ENCODE results near the gene BEX4. TPM values are rescaled to one million over a fixed set of nuclear protein-coding genes. Genes with fewer than 3 reads are reported as not detected.
"Not testable (repeated sequence)": the region's sequence is repeated elsewhere in the genome, so short reads cannot be mapped to it uniquely, and the experiment has no call there.

BEX4 gene
- total RNA-seq (10 to 100 TPM; 30.0 to 49.4 TPM), polyA plus RNA-seq (10 to 100 TPM; 34.7 to 66.6 TPM)
- long read RNA-seq, donor 1, transcript BEX4-201 (2 exons, 1,066 nt), result minor isoform, 5 of 81 reads
- long read RNA-seq, donor 1, transcript BEX4-202 (3 exons, 1,328 nt), result major isoform, 71 of 81 reads
- long read RNA-seq, donor 1, partial matches to known transcripts, result 0 of 81 reads
- long read RNA-seq, donor 1, other reads (novel, unspliced or antisense), result 5 of 81 reads
- long read RNA-seq, donor 2, transcript BEX4-202 (3 exons, 1,328 nt), result major isoform, 20 of 44 reads
- long read RNA-seq, donor 2, partial matches to known transcripts, result 0 of 44 reads
- long read RNA-seq, donor 2, other reads (novel, unspliced or antisense), result 22 of 44 reads
- long read RNA-seq, donor 3, transcript BEX4-202 (3 exons, 1,328 nt), result major isoform, 29 of 56 reads
- long read RNA-seq, donor 3, partial matches to known transcripts, result 0 of 56 reads
- long read RNA-seq, donor 3, other reads (novel, unspliced or antisense), result 24 of 56 reads
- long read RNA-seq, donor 4, transcript BEX4-202 (3 exons, 1,328 nt), result major isoform, 23 of 34 reads
- long read RNA-seq, donor 4, partial matches to known transcripts, result 0 of 34 reads
- long read RNA-seq, donor 4, other reads (novel, unspliced or antisense), result 10 of 34 reads
- long read RNA-seq, donor 5, transcript BEX4-202 (3 exons, 1,328 nt), result major isoform, 71 of 83 reads
- long read RNA-seq, donor 5, partial matches to known transcripts, result 0 of 83 reads
- long read RNA-seq, donor 5, other reads (novel, unspliced or antisense), result 8 of 83 reads

- WGBS, 2 donors, result 0 to 34% methylated on average over 33 to 45 of the region's 45 CpGs
- peak within 1 kb of the TSS; percentile 62 for H3K4me3 ChIP-seq
- peaks cover 0 to 21% (median 5%) of the 10 kb centered on the region in 3 donors for H3K27me3 ChIP-seq (ENCODE audit: control insufficient read depth in 3 of 3, insufficient read depth in 3 of 3, low read length in 2 of 3)
- H3K9me3 ChIP-seq (ENCODE audit: control insufficient read depth in 4 of 4, insufficient read depth in 3 of 4, low read length in 3 of 4), result no peaks in the 10 kb centered on the region
- no peak for TF ChIP-seq CTCF (IDR thresholded peaks at IDR 0.05; ENCODE audit: control extremely low read depth, extremely low read depth)
- peak within 1 kb of the TSS; percentile 55 to 84 for H3K9ac ChIP-seq (ENCODE audit: insufficient read depth in 1 of 2, low read length in 2 of 2)
- DNase-seq (peak; percentile 82 to 89 (median 88)), ATAC-seq (ENCODE audit: insufficient read depth, low FRiP score) (peak; percentile 89)
- peak within 1 kb of the TSS; percentile 74 to 88 for H3K27ac ChIP-seq (ENCODE audit: low read depth in 1 of 2, low read length in 1 of 2)
- no peaks in the 10 kb centered on the region for H3K4me1 ChIP-seq (ENCODE audit: control insufficient read depth in 5 of 5, insufficient read depth in 5 of 5, low read length in 5 of 5)
- H3K36me3 ChIP-seq (ENCODE audit: control insufficient read depth in 4 of 4, insufficient read depth in 4 of 4, low read length in 4 of 4), result no peaks in the 10 kb centered on the region
These were observed at the start of gene BEX4 for GRCh38 chrX:103214870-103215424. Gene BEX4, plus strand, starts transcription at chrX:103215108. Its CDS starts 1,046 bp downstream, at chrX:103216154.

- ATAC-seq (ENCODE audit: insufficient read depth, low FRiP score) (no peak), DNase-seq (no peak)
- Histone ChIP-seq H3K36me3 (ENCODE audit: control insufficient read depth in 4 of 4, insufficient read depth in 4 of 4, low read length in 4 of 4) (no peaks in the 10 kb centered on the region), H3K4me1 (ENCODE audit: control insufficient read depth in 5 of 5, insufficient read depth in 5 of 5, low read length in 5 of 5) (no peaks in the 10 kb centered on the region), H3K4me3 (no peak overlapping the region), H3K9ac (ENCODE audit: insufficient read depth in 1 of 2, low read length in 2 of 2) (no peak overlapping the region), H3K9me3 (ENCODE audit: control insufficient read depth in 4 of 4, insufficient read depth in 3 of 4, low read length in 3 of 4) (peaks cover 0 to 2% (median 0%) of the 10 kb centered on the region in 4 donors), H3K27me3 (ENCODE audit: control insufficient read depth in 3 of 3, insufficient read depth in 3 of 3, low read length in 2 of 3) (peaks cover 0 to 13% (median 0%) of the 10 kb centered on the region in 3 donors), H3K27ac (ENCODE audit: low read depth in 1 of 2, low read length in 1 of 2) (no peak overlapping the region)
- 64 to 73% methylated on average over 3 of the region's 3 CpGs for WGBS, 2 donors
- TF ChIP-seq CTCF (IDR thresholded peaks at IDR 0.05; ENCODE audit: control extremely low read depth, extremely low read depth), result no peak
These were observed 44.7 kb upstream of the BEX4 start for GRCh38 chrX:103170216-103170615.

- DNase-seq (no peak), ATAC-seq (ENCODE audit: insufficient read depth, low FRiP score) (no peak)
- H3K27ac ChIP-seq (ENCODE audit: low read depth in 1 of 2, low read length in 1 of 2), result no peak overlapping the region
- H3K36me3 ChIP-seq (ENCODE audit: control insufficient read depth in 4 of 4, insufficient read depth in 4 of 4, low read length in 4 of 4), result no peaks in the 10 kb centered on the region
- no peak overlapping the region for H3K4me3 ChIP-seq
- H3K9me3 ChIP-seq (ENCODE audit: control insufficient read depth in 4 of 4, insufficient read depth in 3 of 4, low read length in 3 of 4), result peaks cover 0 to 2% (median 0%) of the 10 kb centered on the region in 4 donors
- 63 to 79% methylated on average over 2 of the region's 2 CpGs for WGBS, 2 donors
- H3K9ac ChIP-seq (ENCODE audit: insufficient read depth in 1 of 2, low read length in 2 of 2), result no peak overlapping the region
- peaks cover 0 to 12% (median 2%) of the 10 kb centered on the region in 3 donors for H3K27me3 ChIP-seq (ENCODE audit: control insufficient read depth in 3 of 3, insufficient read depth in 3 of 3, low read length in 2 of 3)
- no peaks in the 10 kb centered on the region for H3K4me1 ChIP-seq (ENCODE audit: control insufficient read depth in 5 of 5, insufficient read depth in 5 of 5, low read length in 5 of 5)
- no peak for TF ChIP-seq CTCF (IDR thresholded peaks at IDR 0.05; ENCODE audit: control extremely low read depth, extremely low read depth)
These were observed 43.6 kb upstream of the BEX4 start for GRCh38 chrX:103171353-103171752.

- H3K9ac ChIP-seq (ENCODE audit: insufficient read depth in 1 of 2, low read length in 2 of 2); DNase-seq; H3K27ac ChIP-seq (ENCODE audit: low read depth in 1 of 2, low read length in 1 of 2); H3K36me3 ChIP-seq (ENCODE audit: control insufficient read depth in 4 of 4, insufficient read depth in 4 of 4, low read length in 4 of 4); H3K4me3 ChIP-seq; H3K4me1 ChIP-seq (ENCODE audit: control insufficient read depth in 5 of 5, insufficient read depth in 5 of 5, low read length in 5 of 5); H3K9me3 ChIP-seq (ENCODE audit: control insufficient read depth in 4 of 4, insufficient read depth in 3 of 4, low read length in 3 of 4); ATAC-seq (ENCODE audit: insufficient read depth, low FRiP score): not testable (repeated sequence)
- WGBS, 2 donors, result 96 to 99% methylated on average over 2 of the region's 2 CpGs
- H3K27me3 ChIP-seq (ENCODE audit: control insufficient read depth in 3 of 3, insufficient read depth in 3 of 3, low read length in 2 of 3), result peaks cover 0 to 21% (median 6%) of the 10 kb centered on the region in 3 donors
These were observed 39.7 kb upstream of the BEX4 start for GRCh38 chrX:103175256-103175655.

All from lung (tissue), 16 donors.